Measurements from ENCODE around the gene EYA4.

GRCh38 chr6:133343220-133343619, 102.1 kb downstream of the EYA4 start:
- TF ChIP-seq CTCF (IDR thresholded peaks at IDR 0.05; ENCODE audit: low read length) (no peak), EZH2 (IDR thresholded peaks at IDR 0.05; ENCODE audit: borderline replicate concordance, low read length) (no peak)
